HG02870 (cell line): Measurements from ENCODE around the gene PLP2.
"Not testable (repeated sequence)": the region's sequence is repeated elsewhere in the genome, so short reads cannot be mapped to it uniquely, and the experiment has no call there.

Experiments used
- ATAC-seq: cut with Tn5 transposase; IDR thresholded peaks from one replicate; pipeline ENCODE4 v1.9.1; 2021; ENCODE audit warnings: mild to moderate bottlenecking, moderate library complexity; ENCODE audit not compliant: unreplicated experiment

The PLP2 gene, protein sequence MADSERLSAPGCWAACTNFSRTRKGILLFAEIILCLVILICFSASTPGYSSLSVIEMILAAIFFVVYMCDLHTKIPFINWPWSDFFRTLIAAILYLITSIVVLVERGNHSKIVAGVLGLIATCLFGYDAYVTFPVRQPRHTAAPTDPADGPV

DNA sequence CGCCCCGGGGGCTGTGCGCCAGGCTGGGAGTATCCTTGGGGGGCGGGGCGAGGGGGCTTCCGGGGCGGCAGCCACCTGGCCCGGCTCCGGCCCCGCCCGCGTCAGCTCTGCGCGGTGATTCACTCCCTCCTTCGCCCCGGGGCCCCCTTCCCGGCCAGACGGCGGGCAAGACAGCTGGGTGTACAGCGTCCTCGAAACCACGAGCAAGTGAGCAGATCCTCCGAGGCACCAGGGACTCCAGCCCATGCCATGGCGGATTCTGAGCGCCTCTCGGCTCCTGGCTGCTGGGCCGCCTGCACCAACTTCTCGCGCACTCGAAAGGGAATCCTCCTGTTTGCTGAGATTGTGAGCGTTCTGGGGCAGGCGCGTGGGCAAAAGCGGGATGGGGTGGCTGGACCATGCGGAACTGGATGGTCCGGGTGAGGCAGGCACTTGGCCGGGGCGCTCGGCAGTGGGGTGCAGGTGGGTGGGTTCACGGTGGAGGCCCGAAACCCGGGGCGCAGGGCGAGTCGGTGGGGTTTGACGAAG lies at the start of gene PLP2:
Gene PLP2 (plus strand): TSS at position 147 of the 528 bp plus-strand sequence. CDS start 103 bp downstream, at position 250.
- ATAC-seq = no peak

DNA sequence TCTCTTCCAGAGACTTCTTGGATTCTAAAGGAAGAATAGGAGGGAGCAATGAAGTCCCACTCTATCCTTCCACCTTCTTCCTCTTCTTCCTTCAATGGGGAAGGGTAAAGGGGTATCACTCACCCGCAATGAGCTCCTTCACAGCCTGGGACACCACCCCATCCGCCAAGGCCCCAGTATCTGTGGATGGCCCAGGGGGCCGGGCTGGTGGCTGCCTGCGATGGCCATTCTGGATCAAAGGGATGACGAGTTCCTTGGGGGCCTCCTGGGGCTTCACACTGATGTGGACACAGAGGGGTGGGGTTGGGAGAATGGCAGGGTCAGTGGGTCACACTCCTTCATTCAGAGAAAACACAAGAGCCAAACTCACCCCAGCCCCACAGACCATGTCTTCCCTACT lies 49.2 kb upstream of the PLP2 start:
- ATAC-seq = no peak

DNA sequence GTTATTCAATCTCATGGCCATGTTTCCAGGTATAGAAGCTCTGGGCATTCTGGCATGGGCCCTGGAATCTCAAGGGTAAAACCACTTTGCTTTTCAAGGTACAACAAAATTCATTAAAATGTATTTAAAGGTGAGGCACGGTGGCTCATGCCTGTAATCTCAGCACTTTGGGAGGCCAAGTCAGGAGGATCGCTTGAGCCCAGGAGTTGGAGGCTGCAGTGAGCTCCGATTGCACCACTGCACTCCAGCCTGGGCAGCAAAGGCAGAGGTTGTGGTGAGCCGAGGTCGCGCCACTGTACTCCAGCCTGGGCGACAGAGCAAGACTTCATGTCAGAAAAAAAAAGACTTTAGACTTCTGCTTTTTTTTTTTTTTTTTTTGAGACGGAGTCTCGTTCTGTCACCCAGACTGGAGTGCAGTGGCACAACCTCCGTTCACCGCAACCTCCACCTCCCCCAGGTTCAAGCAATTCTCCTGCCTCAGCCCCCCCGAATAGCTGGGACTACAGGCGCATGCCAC lies 43.9 kb upstream of the PLP2 start:
- not testable (repeated sequence) for ATAC-seq

DNA sequence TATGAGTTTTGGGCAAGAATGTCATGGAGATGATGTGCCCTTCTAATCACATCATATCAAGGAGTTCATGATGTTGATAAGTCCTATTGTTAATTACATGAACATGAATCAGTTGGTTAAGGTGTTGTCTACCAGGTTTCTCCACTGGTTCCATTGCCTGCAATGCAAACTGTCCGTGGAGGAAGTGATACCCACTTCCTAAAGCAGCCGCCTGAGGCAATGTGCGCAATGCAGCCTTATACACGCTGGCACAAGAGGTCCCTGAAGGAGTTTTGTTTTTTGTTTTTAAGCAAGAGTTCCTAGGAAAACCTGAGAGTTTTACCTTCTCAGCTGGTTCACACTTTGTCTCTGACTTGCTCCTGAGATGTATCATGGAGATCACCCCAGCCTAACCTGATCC lies 42.3 kb upstream of the PLP2 start:
- ATAC-seq = no peak

DNA sequence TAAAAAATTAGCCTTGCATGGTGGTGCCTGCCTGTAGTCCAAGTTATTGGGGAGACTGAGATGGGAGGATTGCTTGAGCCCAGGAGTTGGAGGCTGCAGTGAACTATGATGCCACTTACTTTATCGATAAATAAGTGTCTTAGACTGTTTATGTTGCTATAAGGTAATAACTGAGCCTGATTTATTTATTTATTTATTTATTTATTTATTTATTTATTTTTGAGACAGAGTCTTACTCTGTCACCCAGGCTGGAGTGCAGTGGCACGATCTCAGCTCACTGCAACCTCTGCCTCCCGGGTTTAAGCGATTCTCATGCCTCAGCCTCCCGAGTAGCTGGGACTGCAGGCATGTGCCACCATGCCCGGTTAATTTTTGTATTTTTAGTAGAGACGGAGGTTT lies 39.4 kb upstream of the PLP2 start:
- ATAC-seq = not testable (repeated sequence)

DNA sequence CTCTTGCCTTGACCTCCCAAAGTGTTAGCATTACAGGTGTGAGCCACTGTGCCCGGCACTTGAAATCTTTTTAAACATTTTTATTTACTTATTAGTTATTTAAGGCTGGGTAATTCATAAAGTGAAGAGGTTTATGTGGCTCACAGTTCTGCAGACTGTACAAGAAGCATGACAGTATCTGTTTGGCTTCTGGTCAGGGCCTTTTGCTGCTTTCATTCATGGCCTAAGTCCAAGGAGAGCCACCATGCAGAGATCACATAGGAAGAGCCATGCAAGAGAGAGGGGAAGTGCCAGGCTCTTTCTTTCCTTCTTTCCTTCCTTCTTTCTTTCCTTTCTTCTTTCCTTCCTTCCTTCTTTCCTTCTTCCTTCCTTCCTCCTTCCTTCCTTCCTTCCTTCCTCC lies 37.9 kb upstream of the PLP2 start:
- ATAC-seq = no peak

DNA sequence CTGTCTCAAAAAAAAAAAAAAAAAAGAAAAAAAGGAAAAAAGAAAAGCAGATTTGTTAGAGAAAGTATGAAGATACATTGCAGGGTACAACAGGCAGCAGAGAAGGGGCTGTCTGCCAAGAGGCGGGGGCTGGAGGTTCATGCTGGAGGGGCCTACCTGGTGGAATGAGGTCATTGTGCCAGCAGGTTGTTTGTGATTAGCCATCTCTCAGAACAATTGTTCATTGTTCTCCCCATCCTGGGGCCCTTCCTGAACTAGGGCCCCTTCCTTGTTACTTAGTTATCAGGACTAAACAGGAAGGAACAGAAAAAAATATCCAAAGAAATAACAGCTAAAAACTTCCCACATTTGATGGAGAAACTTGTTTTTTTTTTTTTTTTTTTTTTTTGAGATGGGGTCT lies 34.2 kb upstream of the PLP2 start:
- ATAC-seq = no peak

DNA sequence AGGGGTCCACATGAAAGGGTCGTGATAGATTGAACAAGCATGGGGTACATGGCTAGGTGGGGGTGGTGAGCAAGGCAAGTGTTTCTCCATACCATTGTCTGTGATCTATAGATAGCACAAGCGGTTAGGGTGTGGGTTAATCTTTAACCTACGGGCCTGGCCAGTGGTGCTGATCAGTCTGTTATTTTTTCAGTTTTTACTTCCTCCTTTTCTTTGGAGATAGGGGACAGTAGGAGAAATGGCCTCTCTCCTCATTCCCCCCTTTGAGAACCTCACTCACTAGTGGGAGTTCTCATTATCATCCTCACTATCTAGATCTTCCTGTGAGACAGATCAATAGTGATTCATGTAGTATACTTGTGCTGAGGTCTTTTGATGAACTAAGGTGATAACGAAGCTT lies 32.0 kb upstream of the PLP2 start:
- no peak for ATAC-seq

DNA sequence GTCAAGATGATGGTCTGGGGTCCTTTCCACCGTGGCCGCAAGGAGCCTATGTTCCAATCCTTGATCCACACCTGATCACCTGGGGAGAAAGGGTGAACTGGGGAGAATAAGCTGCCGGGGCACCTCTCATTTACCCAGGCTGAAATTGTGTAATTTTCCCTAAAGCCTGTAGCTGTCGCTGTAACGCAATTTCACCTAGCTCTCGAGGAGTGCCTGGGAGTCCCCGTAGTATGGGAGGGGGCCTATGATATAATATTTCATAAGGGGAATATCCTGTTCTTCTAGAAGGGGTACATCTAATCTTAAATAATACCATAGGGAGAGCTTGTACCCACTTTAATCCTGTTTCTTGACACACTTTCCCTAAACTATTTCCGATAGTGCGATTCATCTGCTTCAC lies 29.4 kb upstream of the PLP2 start:
- ATAC-seq = not testable (repeated sequence)

DNA sequence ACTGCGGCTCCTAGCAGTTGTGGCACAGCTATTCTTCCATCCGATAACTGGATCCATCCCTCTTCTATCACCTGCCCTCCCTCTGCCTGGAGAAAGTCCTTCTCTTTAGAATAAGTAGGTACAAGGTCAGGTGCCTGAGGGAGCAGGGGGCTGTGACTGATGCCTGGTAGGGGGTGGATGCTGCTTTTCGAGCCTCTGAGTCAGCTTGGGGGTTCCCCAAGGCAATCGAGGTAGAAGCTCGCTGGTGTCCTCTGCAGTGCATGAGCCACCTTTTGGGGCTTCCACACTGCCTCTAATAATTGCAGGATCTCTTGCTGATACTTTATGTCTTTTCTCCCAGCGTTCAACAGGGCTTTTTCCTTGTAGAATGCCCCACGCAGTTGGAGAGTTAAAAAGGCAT lies 28.5 kb upstream of the PLP2 start:
- ATAC-seq = not testable (repeated sequence)

DNA sequence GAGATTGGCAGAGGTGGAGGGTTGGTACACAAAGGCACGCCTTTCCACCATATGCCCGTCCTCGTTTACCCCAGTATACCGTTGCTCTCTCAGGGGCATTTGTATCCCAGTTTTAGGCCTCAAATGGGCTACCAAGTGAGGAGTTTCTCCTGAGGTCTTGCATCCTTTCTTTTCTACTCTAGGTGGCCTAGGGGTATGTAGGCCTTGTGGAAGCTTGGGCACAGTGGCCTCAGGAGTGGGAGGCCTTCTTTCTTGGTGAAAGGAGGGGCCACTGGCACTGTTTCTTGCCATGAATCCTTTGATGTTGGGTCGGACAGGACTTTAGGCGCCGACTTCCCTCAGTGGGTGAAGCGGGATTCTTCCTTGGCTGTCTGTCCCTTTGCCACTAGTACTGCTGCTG lies 24.4 kb upstream of the PLP2 start:
- no peak for ATAC-seq

DNA sequence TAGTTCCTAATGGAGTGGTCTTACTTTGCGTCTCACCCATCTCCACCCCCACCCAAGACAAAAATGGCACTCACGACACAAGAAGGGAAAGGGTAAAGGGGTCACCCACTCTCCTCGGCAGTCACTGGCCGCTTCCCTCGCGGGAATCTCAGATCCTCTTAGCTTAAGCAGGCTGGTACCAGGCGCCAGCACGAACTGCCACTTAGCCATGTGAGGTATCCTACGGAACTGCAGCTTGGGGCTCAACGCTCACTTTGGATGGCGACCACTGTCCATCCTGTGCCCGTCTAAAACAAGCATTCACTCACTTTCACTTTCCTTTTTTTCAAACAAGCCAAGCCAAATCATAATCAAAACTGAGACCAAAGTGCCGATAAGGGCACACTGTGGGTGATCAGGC lies 23.8 kb upstream of the PLP2 start:
- no peak for ATAC-seq

DNA sequence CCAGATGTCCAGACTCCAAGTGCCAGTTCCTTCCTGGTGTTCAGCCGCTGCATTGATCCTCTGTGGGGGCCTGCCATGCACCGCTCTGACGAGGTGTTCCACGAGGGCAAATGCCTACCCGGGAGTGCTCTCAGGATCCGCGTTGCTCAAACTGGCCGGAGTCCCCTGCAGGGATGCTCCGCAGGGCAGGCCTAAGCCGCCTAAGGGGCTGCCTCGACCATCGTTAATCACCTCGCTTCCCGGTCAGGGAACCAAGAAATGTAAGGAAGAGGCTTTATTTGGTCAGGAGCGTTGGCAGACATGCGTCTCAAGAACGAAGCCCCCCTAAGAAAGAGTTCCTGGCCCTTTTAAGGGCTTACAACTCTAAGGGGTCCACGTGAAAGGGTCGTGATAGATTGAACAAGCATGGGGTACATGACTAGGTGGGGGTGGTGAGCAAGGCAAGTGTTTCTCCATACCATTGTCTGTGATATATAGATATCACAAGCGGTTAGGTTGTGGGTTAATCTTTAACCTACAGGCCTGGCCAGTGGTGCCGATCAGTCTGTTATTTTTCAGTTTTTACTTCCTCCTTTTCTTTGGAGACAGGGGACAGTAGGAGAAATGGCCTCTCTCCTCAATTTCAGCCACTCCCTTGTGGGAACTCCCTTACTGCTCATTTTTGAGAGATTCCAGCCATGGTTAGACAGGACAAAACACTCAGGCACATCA lies 23.2 kb upstream of the PLP2 start:
- ATAC-seq = not testable (repeated sequence)

DNA sequence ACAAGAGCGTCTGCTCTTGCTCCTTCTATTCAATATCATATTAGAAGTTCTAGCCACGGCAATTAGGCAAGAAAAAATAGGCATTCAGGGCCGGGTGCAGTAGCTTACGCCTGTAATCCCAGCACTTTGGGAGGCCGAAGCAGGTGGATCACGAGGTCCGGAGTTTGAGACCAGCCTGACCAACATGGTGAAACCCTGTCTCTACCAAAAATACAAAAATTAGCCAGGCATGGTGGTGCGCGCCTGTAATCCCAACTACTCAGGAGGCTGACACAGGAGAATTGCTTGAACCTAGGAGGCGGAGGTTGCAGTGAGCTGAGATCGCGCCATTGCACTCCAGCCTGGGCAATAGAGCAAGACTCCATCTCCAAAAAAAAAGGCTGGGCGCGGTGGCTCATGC lies 22.4 kb upstream of the PLP2 start:
- ATAC-seq = not testable (repeated sequence)

DNA sequence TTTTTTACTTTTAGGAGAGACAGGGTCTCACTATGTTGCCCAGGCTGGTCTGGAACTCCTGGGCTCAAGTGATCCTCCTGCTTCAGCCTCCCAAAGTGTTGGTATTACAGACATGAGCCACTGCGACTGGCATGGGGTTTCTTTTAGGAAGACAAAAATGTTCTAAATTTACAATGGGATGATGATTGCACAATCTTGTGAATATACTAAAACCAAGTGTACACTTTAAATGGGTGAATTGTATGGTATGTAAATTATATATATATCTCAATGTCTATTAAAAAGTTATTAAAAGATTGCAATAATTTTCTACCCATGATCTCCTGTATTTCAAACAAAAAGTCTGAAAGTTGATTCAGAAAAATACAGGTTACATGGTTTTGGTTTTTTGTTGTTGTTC lies 18.2 kb upstream of the PLP2 start:
- no peak for ATAC-seq

DNA sequence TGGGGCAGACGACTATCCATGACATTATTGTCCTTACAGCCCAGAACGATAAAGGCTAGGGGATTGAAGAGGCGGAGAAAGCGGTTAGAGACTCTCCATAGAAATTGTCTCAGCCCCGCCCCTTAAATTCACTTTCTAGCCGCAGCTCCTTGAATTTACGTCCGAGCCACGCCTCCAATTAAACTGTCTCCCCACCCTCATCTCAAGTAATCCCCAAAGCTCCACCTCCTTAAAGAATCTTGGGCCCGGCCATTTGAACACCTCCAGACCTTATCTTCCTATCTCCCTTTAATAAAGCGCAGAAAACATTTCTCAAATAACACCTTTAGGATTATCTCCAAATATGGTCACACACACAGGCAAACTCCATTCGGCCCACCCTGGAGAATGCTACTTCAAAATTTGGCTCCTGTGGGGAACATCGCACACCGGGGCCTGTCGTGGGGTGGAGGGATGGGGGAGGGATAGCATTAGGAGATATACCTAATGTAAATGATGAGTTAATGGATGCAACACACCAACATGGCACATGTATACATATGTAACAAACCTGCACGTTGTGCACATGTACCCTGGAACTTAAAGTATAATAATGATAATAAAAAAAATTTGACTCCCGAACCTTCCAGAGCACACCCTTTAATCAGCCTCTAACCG lies 16.3 kb upstream of the PLP2 start:
- ATAC-seq = peak; percentile 5

DNA sequence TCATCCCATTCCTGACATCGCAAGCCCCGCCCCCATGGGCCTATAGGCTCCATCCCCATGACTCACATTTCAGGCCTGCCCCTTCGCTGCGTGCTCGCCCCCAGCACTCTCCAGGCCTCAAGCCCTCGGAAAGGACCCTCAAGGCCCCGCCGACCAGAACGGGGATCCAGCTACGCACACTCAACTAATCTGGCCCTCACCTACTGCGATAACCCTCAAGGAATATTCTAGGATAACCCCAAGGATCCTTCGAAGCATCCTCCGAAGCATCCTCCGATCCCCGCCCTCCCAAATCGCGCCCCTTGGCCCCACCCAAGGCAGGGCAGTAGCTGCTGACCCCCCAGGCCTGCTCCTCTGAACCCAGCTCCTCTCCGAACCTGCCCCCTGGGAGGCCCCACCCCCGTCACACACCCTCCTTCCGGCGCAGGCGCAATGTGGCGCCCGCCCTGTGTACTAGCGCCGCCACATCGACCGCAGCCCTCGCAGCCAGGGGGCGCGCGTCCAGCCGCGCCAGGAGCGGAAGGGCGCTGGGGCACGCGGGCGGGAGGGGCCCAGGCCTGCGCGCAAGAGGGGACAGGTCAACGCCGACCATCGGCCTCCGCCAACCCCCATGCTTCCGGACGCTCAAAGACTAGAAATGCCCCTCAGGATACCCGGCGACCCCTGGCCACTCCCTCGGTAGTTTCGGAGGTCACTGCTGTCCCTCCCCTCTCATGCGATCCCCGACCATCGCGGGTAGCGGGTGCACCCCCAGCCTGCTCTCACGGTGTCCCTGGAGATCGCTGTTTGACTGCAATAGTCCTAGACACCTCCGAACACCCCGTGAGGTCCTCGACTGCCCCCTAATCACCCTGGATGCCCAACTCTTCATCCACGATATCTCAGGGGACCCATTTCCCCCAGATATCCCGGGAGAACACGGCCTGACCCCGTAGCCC lies 15.5 kb upstream of the PLP2 start:
- ATAC-seq = peak; percentile 80

DNA sequence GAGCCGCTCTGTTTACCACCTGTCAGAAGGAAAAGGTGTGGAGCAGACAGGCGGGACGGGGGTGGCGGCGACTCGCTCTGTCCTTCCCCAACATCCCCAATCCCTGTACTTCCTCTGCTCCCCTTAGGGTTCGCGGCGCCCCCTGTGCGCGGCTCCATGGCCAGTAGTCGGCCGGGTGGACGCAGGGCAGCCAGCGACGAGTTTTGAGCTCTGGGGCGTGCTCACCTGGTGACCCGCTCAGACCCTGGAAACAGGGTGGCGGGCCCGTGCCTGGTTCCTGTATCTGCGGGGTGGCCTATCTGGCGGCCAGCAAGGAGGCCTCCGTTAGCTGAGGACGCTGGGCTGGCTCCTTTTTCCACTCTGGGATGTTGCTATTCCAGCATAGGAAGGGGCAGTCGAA lies 14.5 kb upstream of the PLP2 start:
- ATAC-seq = no peak

DNA sequence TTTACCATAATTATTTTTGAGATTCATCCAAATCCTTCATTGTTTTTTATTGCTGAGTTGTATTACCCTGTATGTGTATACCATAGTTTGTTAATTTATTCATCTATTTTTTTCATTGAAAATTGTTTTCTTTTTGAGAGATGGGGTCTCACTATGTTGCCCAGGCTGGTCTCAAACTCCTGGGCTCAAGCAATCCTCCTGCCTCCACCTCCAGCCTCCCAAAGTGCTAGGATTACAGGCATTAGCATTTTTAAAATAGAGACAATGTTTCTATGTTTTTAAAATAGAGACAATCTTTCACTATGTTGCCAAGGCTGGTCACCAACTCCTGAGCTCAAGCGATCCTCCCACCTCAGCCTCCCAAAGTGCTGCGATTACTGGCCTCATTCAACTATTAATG lies 10.8 kb upstream of the PLP2 start:
- ATAC-seq = no peak

DNA sequence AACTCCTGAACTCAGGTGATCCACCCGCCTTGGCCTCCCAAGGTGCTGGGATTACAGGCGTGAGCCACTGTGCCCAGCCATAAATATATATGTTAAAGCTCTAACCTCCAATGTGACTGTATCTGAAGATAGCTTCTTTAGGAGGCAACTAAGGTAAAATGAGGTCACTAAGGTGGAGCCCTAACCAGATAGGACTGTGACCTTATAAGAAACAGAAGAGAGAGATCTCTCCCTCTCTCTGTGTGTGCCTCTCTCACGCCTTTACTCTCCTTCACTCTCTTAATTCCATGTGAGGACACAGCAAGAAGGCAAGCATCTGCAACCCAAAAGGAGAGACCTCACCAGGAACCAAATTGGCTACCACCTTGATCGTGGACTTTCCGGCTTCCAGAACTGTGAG lies 10.1 kb upstream of the PLP2 start:
- no peak for ATAC-seq

DNA sequence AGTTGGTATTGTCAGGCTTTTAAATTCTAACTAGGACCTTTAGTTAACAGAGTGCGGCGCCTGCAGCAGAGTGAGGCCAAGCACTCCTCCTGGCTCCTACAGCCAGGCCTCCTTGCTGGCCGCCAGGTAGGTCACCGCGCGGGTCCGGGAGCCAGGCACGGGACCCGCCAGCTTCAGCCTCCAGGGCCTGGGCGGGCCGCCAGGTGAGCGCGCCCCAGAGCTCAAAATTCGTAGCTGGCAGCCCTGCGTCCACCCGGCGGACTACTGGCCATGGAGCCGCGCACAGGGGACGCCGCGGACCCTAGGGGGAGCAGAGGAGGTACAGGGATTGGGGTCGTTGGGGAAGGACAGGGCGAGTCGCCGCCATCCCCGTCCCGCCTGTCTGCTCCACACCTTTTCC lies 9.1 kb upstream of the PLP2 start, which contains the start of gene MAGIX:
Gene MAGIX (plus strand): TSS at position 139 of the 400 bp plus-strand sequence. CDS start 132 bp downstream, at position 271.
- ATAC-seq = no peak
